K562 (cell line): ENCODE data around the gene SUCNR1. TPM values are rescaled to one million over a fixed set of nuclear protein-coding genes. Genes with fewer than 3 reads are reported as not detected.

Experiments used
- ATAC-seq: fragments of 200-7000 bp; cut with Tn5 transposase; 3 replicates; pipeline ENCODE4 v1.9.1; 2020; ENCODE audit warnings: moderate library complexity
- BruUV-seq: library from RNA; stranded (reverse); fragments of 400-500 nt; replicated peaks from 2 replicates; lab custom pipeline; 2021; lab: Mats Ljungman, UMichigan
- CTCF ChIA-PET: fragments of 300-600 bp; formaldehyde crosslinking; extraction: SDS; loops from one replicate; lab custom pipeline; 2021; ENCODE audit warnings: low intra/inter-chr PET ratio; lab: Yijun Ruan, JAX
- POLR2A ChIA-PET: fragments of 300-600, 350-650 bp; sonication (Branson Sonifier 250); formaldehyde crosslinking; extraction: SDS; loops from one replicate; lab custom pipeline; 2021; ENCODE audit warnings: antibody characterized with exemption, inconsistent platforms; lab: Yijun Ruan, JAX
- DNase-seq, 4 experiments: peaks; one replicate each; pipeline versions ENCODE4 v3.0.0 to v3.0.0-alpha.2; 2011 to 2018; ENCODE audit warnings: low spot score in 3 of 4, mixed read lengths in 3 of 4; ENCODE audit errors: extremely low read depth in 1 of 4
- FAIRE-seq: peaks from 2 replicates; lab custom pipeline; 2011; peaks lifted over from hg19 to GRCh38; lab: Jason Lieb, UNC
- H2AFZ ChIP-seq: 2 replicates; pipeline ENCODE4 v1.6.0; 2011; ENCODE audit warnings: low read depth, low read length, control low read depth, inconsistent platforms
- H3K27ac ChIP-seq: fragments of 200-600 bp; 3 replicates; pipeline ENCODE4 v1.8.0; 2011; ENCODE audit warnings: low read depth, mild to moderate bottlenecking, control low read depth, inconsistent platforms, low read length, moderate library complexity, mixed read lengths; ENCODE audit errors: extremely low read depth
- H3K27me3 ChIP-seq, 2 experiments: fragments of 300-600 bp in 1 of 2; 2 replicates in 1 of 2; 3 replicates in 1 of 2; pipeline versions ENCODE4 v1.6.0 to v1.8.0; 2011; ENCODE audit warnings: inconsistent platforms in 2 of 2, low read length in 2 of 2, mild to moderate bottlenecking in 1 of 2, mixed read lengths in 1 of 2, moderate library complexity in 1 of 2; ENCODE audit not compliant: control insufficient read depth in 2 of 2, insufficient read depth in 2 of 2
- H3K36me3 ChIP-seq: fragments of 300-600 bp; 3 replicates; pipeline ENCODE4 v1.8.0; 2011; ENCODE audit warnings: mild to moderate bottlenecking, low read length, inconsistent platforms; ENCODE audit not compliant: control insufficient read depth, insufficient read depth
- H3K4me1 ChIP-seq, 2 experiments: fragments of 200-600 bp in 1 of 2; replicated peaks in 1 of 2; 2 replicates in 1 of 2; 3 replicates in 1 of 2; pipeline versions ENCODE4 v1.5.1 to v1.8.0; 2011; ENCODE audit warnings: inconsistent platforms in 2 of 2, low read length in 2 of 2, mild to moderate bottlenecking in 1 of 2, mixed read lengths in 1 of 2, moderate library complexity in 1 of 2; ENCODE audit not compliant: control insufficient read depth in 2 of 2, insufficient read depth in 2 of 2
- H3K4me2 ChIP-seq: 2 replicates; pipeline ENCODE4 v1.6.1; 2011; ENCODE audit warnings: low read length, control low read depth, inconsistent platforms, mixed read lengths; ENCODE audit not compliant: insufficient read depth
- H3K4me3 ChIP-seq: fragments of 200-600 bp; sonication (generic), shearing (Covaris generic); 2 replicates; pipeline ENCODE4 v1.5.1; 2016; ENCODE audit warnings: control low read depth, inconsistent platforms
- H3K79me2 ChIP-seq: fragments of 200-600 bp; 3 replicates; pipeline ENCODE4 v1.8.0; 2011; ENCODE audit warnings: low read length, inconsistent platforms; ENCODE audit not compliant: control insufficient read depth, insufficient read depth
- H3K9ac ChIP-seq, 2 experiments: 2 replicates each; pipeline versions ENCODE4 v1.6.0 to v1.6.1; 2011; ENCODE audit warnings: low read depth in 2 of 2, low read length in 2 of 2, control low read depth in 1 of 2, inconsistent platforms in 1 of 2, mild to moderate bottlenecking in 1 of 2, mixed read lengths in 1 of 2; ENCODE audit not compliant: insufficient read depth in 1 of 2
- H3K9me1 ChIP-seq: one replicate; pipeline ENCODE4 v1.6.0; 2011; ENCODE audit warnings: inconsistent platforms, mild to moderate bottlenecking, low read length, moderate library complexity; ENCODE audit not compliant: control insufficient read depth, insufficient read depth
- H3K9me3 ChIP-seq: replicated peaks from 2 replicates; pipeline ENCODE4 v1.5.1; 2011; ENCODE audit warnings: low read depth, low read length, inconsistent platforms; ENCODE audit not compliant: control insufficient read depth, insufficient read depth
- H4K20me1 ChIP-seq: replicated peaks from 2 replicates; pipeline ENCODE4 v1.6.1; 2011; ENCODE audit warnings: low read length, inconsistent platforms, mixed read lengths; ENCODE audit not compliant: control insufficient read depth, insufficient read depth
- ATF1 ChIP-seq, 2 experiments: fragments of 450-650 bp in 1 of 2; IDR thresholded peaks; 2 replicates each; pipeline ENCODE4 v1.6.1; 2016; ENCODE audit warnings: missing compliant biosample characterization in 1 of 2, missing genetic modification characterization in 1 of 2
- BRD9 ChIP-seq: fragments of 450-650 bp; IDR thresholded peaks from 2 replicates; pipeline ENCODE4 v1.6.1; 2018; ENCODE audit warnings: low read depth; ENCODE audit not compliant: partially characterized antibody
- EP300 ChIP-seq: IDR thresholded peaks from 2 replicates; pipeline ENCODE4 v1.6.1; 2012; ENCODE audit warnings: low read length, improper control_type of control experiment
- JUND ChIP-seq, 2 experiments: IDR thresholded peaks; 2 replicates in 1 of 2; 3 replicates in 1 of 2; pipeline ENCODE4 v1.6.1; 2011; ENCODE audit warnings: borderline replicate concordance in 2 of 2, low read depth in 2 of 2, low read length in 2 of 2, improper control_type of control experiment in 1 of 2, missing biosample characterization in 1 of 2, missing genetic modification characterization in 1 of 2, missing genetic modification reagents in 1 of 2
- NR2F6 ChIP-seq: fragments of 450-650 bp; formaldehyde crosslinking; IDR thresholded peaks from 2 replicates; pipeline ENCODE4 v1.4.0; 2020; ENCODE audit warnings: mild to moderate bottlenecking
- TGIF2 ChIP-seq: sonication (generic); formaldehyde crosslinking; IDR thresholded peaks from 2 replicates; pipeline ENCODE4 v1.8.1; 2022; ENCODE audit warnings: mild to moderate bottlenecking, missing genetic modification reagents, moderate library complexity
- TRIM28 ChIP-seq: fragments of 450-650 bp; IDR thresholded peaks from 2 replicates; pipeline ENCODE4 v1.6.1; 2017
- ZNF551 ChIP-seq: fragments of 250-450 bp; sonication (Bioruptor Pico); IDR thresholded peaks from 2 replicates; pipeline ENCODE4 v1.5.0; 2021; ENCODE audit warnings: mild to moderate bottlenecking, moderate library complexity
- ZNF76 ChIP-seq: fragments of 250-450 bp; sonication (Bioruptor Pico); IDR thresholded peaks from 2 replicates; pipeline ENCODE4 v1.4.0; 2020; ENCODE audit warnings: mild to moderate bottlenecking, moderate library complexity, borderline replicate concordance
- WGBS: fragments of 100-300 bp; shearing (Covaris generic); methylation state at CpG from one replicate; pipeline ENCODE4 v1.1.6; 2016; ENCODE audit warnings: low coverage, mixed read lengths; ENCODE audit not compliant: insufficient coverage; ENCODE audit errors: missing lambda C conversion rate; 5-methylcytosine and 5-hydroxymethylcytosine counted together
- in situ Hi-C: fragments of 300-500 bp; cut with MboI; formaldehyde crosslinking; loops from 4 replicates; pipeline ENCODE4 v1.15.0; 2018; ENCODE audit warnings: inconsistent platforms, mixed read lengths
- intact Hi-C: fragments of 100-400 bp; cut with micrococcal nuclease; formaldehyde crosslinking; loops from 2 replicates; pipeline ENCODE4 v1.14.2; 2022
- polyA plus RNA-seq, 8 experiments: library from polyadenylated mRNA; depleted of rRNA in 4 of 8; stranded (reverse) in 5 of 8; unstranded in 3 of 8; fragments of >200 nt; fragmentation: Nextera tagmentation in 2 of 8; fragmentation: Illumina TruSeq in 1 of 8; extraction: Ambion mirVana in 2 of 8; extraction: Trizol in 1 of 8; gene quantifications; 2 replicates each; pipeline versions ENCODE4 v1.2.1 to v1.2.3, GENCODE V29; 2011 to 2014; ENCODE audit warnings: inconsistent platforms in 1 of 8, missing spikeins in 1 of 8
- total RNA-seq, 7 experiments: library from RNA; depleted of rRNA in 6 of 7; stranded (reverse); fragments of >200 nt in 6 of 7; fragmentation: Illumina TruSeq in 2 of 7; extraction: Trizol in 2 of 7; gene quantifications; 2 replicates each; pipeline versions ENCODE4 v1.2.1 to v1.2.3, GENCODE V29; 2011 to 2021; ENCODE audit warnings: low replicate concordance in 1 of 7
- TF ChIP-seq, protein P1 (sequence below): fragments of 450-650 bp; IDR thresholded peaks from 2 replicates; pipeline ENCODE4 v1.7.0; 2016; ENCODE audit warnings: borderline replicate concordance
- TF ChIP-seq, protein P2 (sequence below), 2 experiments: IDR thresholded peaks in 1 of 2; conservative IDR thresholded peaks in 1 of 2; 2 replicates each; pipeline ENCODE4 v1.6.1; 2016; ENCODE audit warnings: low read depth in 2 of 2, mild to moderate bottlenecking in 1 of 2, missing compliant biosample characterization in 1 of 2, missing genetic modification characterization in 1 of 2, moderate library complexity in 1 of 2

Gene SUCNR1
- total and polyA plus RNA-seq, 9 of the 15 experiments (the other 6 are each of a cell fraction or from before 2014, with no cell fraction given) = 0.04 to 0.54 (median 0.13) TPM

GRCh38 chr3:151878465-151878864, 5.0 kb downstream of the SUCNR1 start:
- no peaks in the 10 kb centered on the region for H3K79me2 ChIP-seq
- DNase-seq = no peak
- WGBS = 69% methylated on average over 3 of the region's 3 CpGs
- in situ Hi-C loops (no loop called here), intact Hi-C loops (no loop called here)
- H3K27me3 ChIP-seq = no peaks in the 10 kb centered on the region
- CTCF ChIA-PET = no interaction called here
- no peaks in the 10 kb centered on the region for H3K9me3 ChIP-seq
- no peak overlapping the region for H2AFZ ChIP-seq
- no peaks in the 10 kb centered on the region for H4K20me1 ChIP-seq
- H3K4me3 ChIP-seq = no peak overlapping the region
- TF ChIP-seq TRIM28 = no peak
- TF ChIP-seq, protein P1, sequence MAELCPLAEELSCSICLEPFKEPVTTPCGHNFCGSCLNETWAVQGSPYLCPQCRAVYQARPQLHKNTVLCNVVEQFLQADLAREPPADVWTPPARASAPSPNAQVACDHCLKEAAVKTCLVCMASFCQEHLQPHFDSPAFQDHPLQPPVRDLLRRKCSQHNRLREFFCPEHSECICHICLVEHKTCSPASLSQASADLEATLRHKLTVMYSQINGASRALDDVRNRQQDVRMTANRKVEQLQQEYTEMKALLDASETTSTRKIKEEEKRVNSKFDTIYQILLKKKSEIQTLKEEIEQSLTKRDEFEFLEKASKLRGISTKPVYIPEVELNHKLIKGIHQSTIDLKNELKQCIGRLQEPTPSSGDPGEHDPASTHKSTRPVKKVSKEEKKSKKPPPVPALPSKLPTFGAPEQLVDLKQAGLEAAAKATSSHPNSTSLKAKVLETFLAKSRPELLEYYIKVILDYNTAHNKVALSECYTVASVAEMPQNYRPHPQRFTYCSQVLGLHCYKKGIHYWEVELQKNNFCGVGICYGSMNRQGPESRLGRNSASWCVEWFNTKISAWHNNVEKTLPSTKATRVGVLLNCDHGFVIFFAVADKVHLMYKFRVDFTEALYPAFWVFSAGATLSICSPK = no peak
- no peak for TF ChIP-seq ZNF551 (CRISPR knock-in tag)
- no peak for TF ChIP-seq TGIF2
- no peak for TF ChIP-seq JUND (IDR thresholded peaks at IDR 0.05; ENCODE audit: borderline replicate concordance, low read depth, low read length)
- TF ChIP-seq JUND (tag; IDR thresholded peaks at IDR 0.05; ENCODE audit: borderline replicate concordance, low read depth, low read length) = no peak
- TF ChIP-seq BRD9 = no peak
- no peak for TF ChIP-seq NR2F6 (CRISPR knock-in tag)
- TF ChIP-seq, protein P2, sequence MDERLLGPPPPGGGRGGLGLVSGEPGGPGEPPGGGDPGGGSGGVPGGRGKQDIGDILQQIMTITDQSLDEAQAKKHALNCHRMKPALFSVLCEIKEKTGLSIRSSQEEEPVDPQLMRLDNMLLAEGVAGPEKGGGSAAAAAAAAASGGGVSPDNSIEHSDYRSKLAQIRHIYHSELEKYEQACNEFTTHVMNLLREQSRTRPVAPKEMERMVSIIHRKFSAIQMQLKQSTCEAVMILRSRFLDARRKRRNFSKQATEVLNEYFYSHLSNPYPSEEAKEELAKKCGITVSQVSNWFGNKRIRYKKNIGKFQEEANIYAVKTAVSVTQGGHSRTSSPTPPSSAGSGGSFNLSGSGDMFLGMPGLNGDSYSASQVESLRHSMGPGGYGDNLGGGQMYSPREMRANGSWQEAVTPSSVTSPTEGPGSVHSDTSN (CRISPR knock-in tag; IDR thresholded peaks at IDR 0.05; ENCODE audit: low read depth) = no peak
- TF ChIP-seq, protein P2 (tag; conservative IDR thresholded peaks at IDR 0.05; ENCODE audit: low read depth) = no peak
- no peak for TF ChIP-seq EP300
- TF ChIP-seq ZNF76 (CRISPR knock-in tag) = no peak
- TF ChIP-seq ATF1 (CRISPR knock-in tag; IDR thresholded peaks at IDR 0.05) = no peak
- no peak for TF ChIP-seq ATF1 (tag; IDR thresholded peaks at IDR 0.05)
- no peak overlapping the region for H3K4me2 ChIP-seq
- no peak for FAIRE-seq
- no TSS peak for BruUV-seq
- H3K4me1 ChIP-seq = peaks cover 4 to 32% of the 10 kb centered on the region in 2 experiments
- H3K9me1 ChIP-seq = no peaks in the 10 kb centered on the region
- H3K9ac ChIP-seq = no peak overlapping the region
- H3K36me3 ChIP-seq = no peaks in the 10 kb centered on the region
- POLR2A ChIA-PET = no interaction called here
- ATAC-seq = no peak
- H3K27ac ChIP-seq = no peak overlapping the region
